ENCODE results near the gene TUSC2. TPM values are rescaled to one million over a fixed set of nuclear protein-coding genes. Genes with fewer than 3 reads are reported as not detected.

The TUSC2 gene
- total RNA-seq, 1 donor from 2014 or later = 11.8 TPM

- Histone ChIP-seq H3K4me1 (peaks cover 80% of the 10 kb centered on the region), H3K27me3 (no peaks in the 10 kb centered on the region)
- DNase-seq (ENCODE audit: extremely low spot score in 2 of 2) = no peak
Measured at GRCh38 chr3:50336452-50337174, 8.6 kb upstream of the TUSC2 start.

DNA sequence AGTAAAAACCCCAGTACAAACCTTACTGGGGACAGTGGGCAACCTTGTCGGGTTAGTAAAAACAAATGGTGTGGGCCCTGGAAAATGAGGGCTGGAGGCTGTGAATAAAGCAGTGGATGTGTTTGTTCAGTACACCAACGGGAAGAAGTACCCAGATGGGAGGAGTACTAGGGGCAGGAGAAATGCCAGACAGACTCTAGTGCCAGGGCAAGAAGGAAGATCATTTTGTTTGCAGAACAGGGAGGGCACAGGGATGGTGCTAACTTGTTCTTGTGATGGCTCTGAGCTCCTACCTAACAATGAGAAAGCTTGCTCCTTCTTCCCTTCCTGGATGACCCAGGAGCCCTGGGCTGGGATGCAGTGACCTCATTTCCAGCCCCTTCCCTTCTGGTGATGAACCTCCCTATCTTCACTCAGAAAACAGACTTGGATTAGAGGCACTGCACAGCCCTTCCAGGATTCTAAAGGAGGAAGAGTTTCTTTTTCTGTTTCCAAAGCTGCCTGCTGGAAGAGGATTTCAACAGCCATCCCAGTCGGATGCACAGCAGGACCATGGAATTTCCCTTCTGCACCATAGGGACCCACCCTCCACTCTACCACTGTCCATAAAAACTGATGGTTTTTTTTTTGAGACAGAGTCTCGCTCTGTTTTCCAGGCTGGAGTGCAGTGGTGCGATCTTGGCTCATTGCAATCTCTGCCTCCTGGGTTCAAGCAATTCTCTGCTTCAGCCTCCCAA lies 6.5 kb upstream of the TUSC2 start:
- Histone ChIP-seq H3K36me3 (peaks cover 0 to 27% of the 10 kb centered on the region in 2 donors), H3K27me3 (no peaks in the 10 kb centered on the region), H3K9me3 (no peaks in the 10 kb centered on the region), H3K27ac (peak overlapping the region; percentile 66), H3K4me3 (no peak overlapping the region), H3K4me1 (peaks cover 62% of the 10 kb centered on the region)
- no peak for TF ChIP-seq POLR2AphosphoS5 (IDR thresholded peaks at IDR 0.05; ENCODE audit: insufficient read depth in 1 of 2, low read depth in 1 of 2)
- intact Hi-C loops (cut with DNase I) = no loop called here
- no peak for DNase-seq (ENCODE audit: extremely low spot score in 2 of 2)

More at GRCh38 chr3:50336452-50337174, 8.6 kb upstream of the TUSC2 start:
- H3K4me3 ChIP-seq = peak overlapping the region; percentile 83 to 92
- intact Hi-C loops (cut with DNase I) = no loop called here
- no peaks in the 10 kb centered on the region for H3K9me3 ChIP-seq
- peaks cover 0 to 5% of the 10 kb centered on the region in 2 donors for H3K36me3 ChIP-seq
- no peak for TF ChIP-seq POLR2AphosphoS5 (IDR thresholded peaks at IDR 0.05; ENCODE audit: insufficient read depth in 1 of 2, low read depth in 1 of 2)
- no peak for TF ChIP-seq POLR2A (IDR thresholded peaks at IDR 0.05)
- TF ChIP-seq, protein P1, sequence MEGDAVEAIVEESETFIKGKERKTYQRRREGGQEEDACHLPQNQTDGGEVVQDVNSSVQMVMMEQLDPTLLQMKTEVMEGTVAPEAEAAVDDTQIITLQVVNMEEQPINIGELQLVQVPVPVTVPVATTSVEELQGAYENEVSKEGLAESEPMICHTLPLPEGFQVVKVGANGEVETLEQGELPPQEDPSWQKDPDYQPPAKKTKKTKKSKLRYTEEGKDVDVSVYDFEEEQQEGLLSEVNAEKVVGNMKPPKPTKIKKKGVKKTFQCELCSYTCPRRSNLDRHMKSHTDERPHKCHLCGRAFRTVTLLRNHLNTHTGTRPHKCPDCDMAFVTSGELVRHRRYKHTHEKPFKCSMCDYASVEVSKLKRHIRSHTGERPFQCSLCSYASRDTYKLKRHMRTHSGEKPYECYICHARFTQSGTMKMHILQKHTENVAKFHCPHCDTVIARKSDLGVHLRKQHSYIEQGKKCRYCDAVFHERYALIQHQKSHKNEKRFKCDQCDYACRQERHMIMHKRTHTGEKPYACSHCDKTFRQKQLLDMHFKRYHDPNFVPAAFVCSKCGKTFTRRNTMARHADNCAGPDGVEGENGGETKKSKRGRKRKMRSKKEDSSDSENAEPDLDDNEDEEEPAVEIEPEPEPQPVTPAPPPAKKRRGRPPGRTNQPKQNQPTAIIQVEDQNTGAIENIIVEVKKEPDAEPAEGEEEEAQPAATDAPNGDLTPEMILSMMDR (IDR thresholded peaks at IDR 0.05) = no peak
- H3K27ac ChIP-seq = peak overlapping the region; percentile 99

DNA sequence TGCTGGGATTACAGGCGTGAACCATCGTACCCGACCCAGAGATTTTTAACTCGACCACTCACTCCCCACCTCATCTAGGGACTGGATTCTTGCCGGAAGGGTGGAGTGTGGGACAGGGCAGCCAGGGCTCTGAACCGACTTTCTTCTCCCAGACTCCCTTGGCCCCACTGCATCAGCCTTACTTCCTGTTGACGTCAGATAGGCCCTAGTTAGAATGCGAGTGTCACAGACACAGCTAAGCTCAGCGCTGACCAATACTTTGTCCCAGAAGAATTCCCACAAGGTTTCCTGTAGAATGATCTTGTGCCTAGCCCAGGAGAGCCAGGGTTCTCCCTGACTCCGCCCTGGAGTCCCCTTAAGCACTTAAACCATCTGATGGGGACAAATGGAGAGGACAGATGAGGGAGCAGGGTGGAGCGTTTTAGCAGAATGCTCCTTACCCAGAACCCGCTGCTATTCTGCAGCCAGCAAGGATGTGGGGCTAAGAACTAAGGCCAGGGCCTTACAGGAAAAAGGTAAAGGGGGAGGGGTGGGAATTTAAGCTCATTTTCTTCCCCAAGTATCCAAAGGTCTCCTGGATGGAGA lies 5.8 kb upstream of the TUSC2 start:
- Histone ChIP-seq H3K36me3 (peaks cover 0 to 30% of the 10 kb centered on the region in 2 donors), H3K27me3 (no peaks in the 10 kb centered on the region), H3K9me3 (no peaks in the 10 kb centered on the region), H3K4me3 (peak overlapping the region in 1 of 2 donors; percentile 3), H3K27ac (peak overlapping the region; percentile 66), H3K4me1 (peaks cover 56% of the 10 kb centered on the region)
- TF ChIP-seq POLR2A (IDR thresholded peaks at IDR 0.05) (no peak), POLR2AphosphoS5 (IDR thresholded peaks at IDR 0.05; ENCODE audit: insufficient read depth in 1 of 2, low read depth in 1 of 2) (peak in 1 of 2 donors; percentile 17)
- TF ChIP-seq, protein P1 (IDR thresholded peaks at IDR 0.05) = no peak
- no peak for DNase-seq (ENCODE audit: extremely low spot score in 2 of 2)
- intact Hi-C loops (cut with DNase I) = no loop called here

DNA sequence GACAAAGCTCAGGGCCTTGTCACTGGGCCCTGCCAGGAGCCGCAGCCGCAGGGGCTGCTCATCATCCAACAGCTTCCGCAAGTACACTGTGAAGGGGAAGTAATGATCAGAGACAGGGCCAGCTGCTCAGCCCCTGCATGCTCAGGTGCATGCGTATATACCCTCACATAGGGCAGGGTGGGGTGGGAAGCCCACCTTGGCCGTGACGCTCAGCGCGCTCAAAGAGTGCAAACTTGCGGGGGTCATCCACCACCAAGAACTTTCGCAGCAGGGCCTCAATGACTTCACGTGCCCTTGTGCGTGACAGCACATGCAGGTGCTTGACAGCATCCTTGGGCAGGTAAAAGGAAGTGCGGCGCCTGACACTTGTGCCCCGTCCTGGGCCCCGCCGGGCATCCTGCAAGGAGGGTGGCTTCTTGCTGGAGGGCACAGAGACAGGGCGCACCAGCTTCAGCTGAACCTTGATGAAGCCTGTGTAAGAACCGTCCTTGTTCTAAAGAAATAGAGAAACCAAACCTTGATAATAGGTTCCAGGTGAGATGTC lies 3.4 kb upstream of the TUSC2 start:
- Histone ChIP-seq H3K4me3 (no peak overlapping the region), H3K9me3 (no peaks in the 10 kb centered on the region), H3K27ac (no peak overlapping the region), H3K4me1 (peaks cover 55% of the 10 kb centered on the region), H3K36me3 (peaks cover 0 to 30% of the 10 kb centered on the region in 2 donors), H3K27me3 (no peaks in the 10 kb centered on the region)
- intact Hi-C loops (cut with DNase I) = no loop called here
- no peak for TF ChIP-seq POLR2AphosphoS5 (IDR thresholded peaks at IDR 0.05; ENCODE audit: insufficient read depth in 1 of 2, low read depth in 1 of 2)
- no peak for DNase-seq (ENCODE audit: extremely low spot score in 2 of 2)

GRCh38 chr3:50330330-50330729 lies 2.3 kb upstream of the TUSC2 start:
- Histone ChIP-seq H3K4me1 (peaks cover 44% of the 10 kb centered on the region), H3K27ac (no peak overlapping the region), H3K9me3 (no peaks in the 10 kb centered on the region), H3K4me3 (no peak overlapping the region), H3K27me3 (no peaks in the 10 kb centered on the region), H3K36me3 (peaks cover 0 to 38% of the 10 kb centered on the region in 2 donors)
- intact Hi-C loops (cut with DNase I) = no loop called here
- TF ChIP-seq POLR2AphosphoS5 (IDR thresholded peaks at IDR 0.05; ENCODE audit: insufficient read depth in 1 of 2, low read depth in 1 of 2) = no peak
- no peak for TF ChIP-seq POLR2A (IDR thresholded peaks at IDR 0.05)
- TF ChIP-seq, protein P1 (IDR thresholded peaks at IDR 0.05) = no peak
- no peak for DNase-seq (ENCODE audit: extremely low spot score in 2 of 2)
